Smooth muscle cell (in vitro differentiated cells): Measurements from ENCODE around the gene MTHFD1L. TPM values are rescaled to one million over a fixed set of nuclear protein-coding genes. Genes with fewer than 3 reads are reported as not detected.

Experiments
- DNase-seq: peaks from one replicate; lab custom pipeline; 2025; ENCODE audit not compliant: unreplicated experiment; lab: John Stamatoyannopoulos, UW
- H2AFZ ChIP-seq: fragments of 200-600 bp; sonication (generic); 2 replicates; pipeline ENCODE4 v1.6.0; 2016; ENCODE audit warnings: antibody characterized with exemption, low read depth, mild to moderate bottlenecking
- H3F3A ChIP-seq: fragments of 200-600 bp; sonication (generic); 2 replicates; pipeline ENCODE4 v1.6.0; 2017; ENCODE audit warnings: antibody characterized with exemption, low read depth
- H3K27ac ChIP-seq: fragments of 200-600 bp; sonication (generic); 2 replicates; pipeline ENCODE4 v1.5.1; 2016; ENCODE audit warnings: low read depth, mild to moderate bottlenecking
- H3K27me3 ChIP-seq: fragments of 200-600 bp; sonication (generic); 2 replicates; pipeline ENCODE4 v1.6.1; 2016; ENCODE audit warnings: low read depth, mild to moderate bottlenecking
- H3K36me3 ChIP-seq: fragments of 200-600 bp; sonication (generic); 2 replicates; pipeline ENCODE4 v1.5.1; 2016; ENCODE audit warnings: low read depth
- H3K4me1 ChIP-seq: fragments of 200-600 bp; sonication (generic); 2 replicates; pipeline ENCODE4 v1.5.1; 2016; ENCODE audit warnings: low read depth
- H3K4me2 ChIP-seq: fragments of 200-600 bp; sonication (generic); 2 replicates; pipeline ENCODE4 v1.6.0; 2016; ENCODE audit warnings: mild to moderate bottlenecking
- H3K4me3 ChIP-seq: fragments of 200-600 bp; sonication (generic); 2 replicates; pipeline ENCODE4 v1.5.1; 2016; ENCODE audit warnings: mild to moderate bottlenecking
- H3K79me2 ChIP-seq: fragments of 200-600 bp; sonication (generic); 2 replicates; pipeline ENCODE4 v1.6.0; 2016; ENCODE audit warnings: low read depth, mild to moderate bottlenecking
- H3K9ac ChIP-seq: fragments of 200-600 bp; sonication (generic); 2 replicates; pipeline ENCODE4 v1.6.0; 2016; ENCODE audit warnings: low read depth
- H3K9me3 ChIP-seq: fragments of 200-600 bp; sonication (generic); replicated peaks from 2 replicates; pipeline ENCODE4 v1.5.1; 2016; ENCODE audit warnings: low read depth
- H4K20me1 ChIP-seq: fragments of 200-600 bp; sonication (generic); 2 replicates; pipeline ENCODE4 v1.6.0; 2016; ENCODE audit warnings: low read depth
- CTCF ChIP-seq: fragments of 200-600 bp; sonication (generic); IDR thresholded peaks from 2 replicates; pipeline ENCODE4 v1.5.1; 2017; ENCODE audit warnings: borderline replicate concordance, mild to moderate bottlenecking, antibody characterized with exemption; ENCODE audit not compliant: insufficient read depth, poor library complexity, severe bottlenecking
- WGBS: methylation state at CpG from one replicate; pipeline ENCODE4 v1.1.7; 2016; ENCODE audit warnings: low lambda C conversion rate; 5-methylcytosine and 5-hydroxymethylcytosine counted together
- polyA plus RNA-seq: library from polyadenylated mRNA; unstranded; fragments of >200 nt; fragmentation: Nextera tagmentation; extraction: Ambion mirVana; gene quantifications from 2 replicates; pipeline ENCODE4 v1.2.1, GENCODE V29; 2016
- total RNA-seq: library from RNA; depleted of rRNA; stranded (reverse); fragments of >200 nt; gene quantifications from 2 replicates; pipeline ENCODE4 v1.2.3, GENCODE V29; 2014

MTHFD1L gene
- total and polyA plus RNA-seq, 2 experiments from 2014 or later: 35.9 to 46.2 TPM

GRCh38 chr6:151063352-151063751 is 197.8 kb downstream of the MTHFD1L start:
- 65% methylated on average over 3 of the region's 3 CpGs for WGBS
- H3K4me1 ChIP-seq: no peaks in the 10 kb centered on the region
- H3K36me3 ChIP-seq: no peaks in the 10 kb centered on the region
- H3K27me3 ChIP-seq: no peaks in the 10 kb centered on the region
- no peak overlapping the region for H3K4me2 ChIP-seq
- no peak for TF ChIP-seq CTCF
- no peaks in the 10 kb centered on the region for H4K20me1 ChIP-seq
- no peak overlapping the region for H3K9ac ChIP-seq
- H3K9me3 ChIP-seq: no peaks in the 10 kb centered on the region
- H3F3A ChIP-seq: peaks cover 7% of the 10 kb centered on the region
- no peak overlapping the region for H2AFZ ChIP-seq
- peak overlapping the region; percentile 23 for H3K27ac ChIP-seq
- H3K79me2 ChIP-seq: no peaks in the 10 kb centered on the region
- no peak overlapping the region for H3K4me3 ChIP-seq
- no peak for DNase-seq

GRCh38 chr6:151063842-151064647 is 198.5 kb downstream of the MTHFD1L start:
- WGBS: over 99% methylated on average over 12 of the region's 12 CpGs
- Histone ChIP-seq H3K36me3 (no peaks in the 10 kb centered on the region), H4K20me1 (no peaks in the 10 kb centered on the region), H3K27me3 (no peaks in the 10 kb centered on the region), H3K79me2 (no peaks in the 10 kb centered on the region), H3K4me3 (no peak overlapping the region), H3K4me2 (no peak overlapping the region), H3F3A (peaks cover 4% of the 10 kb centered on the region), H3K9ac (no peak overlapping the region), H3K4me1 (no peaks in the 10 kb centered on the region), H3K27ac (no peak overlapping the region), H2AFZ (no peak overlapping the region), H3K9me3 (no peaks in the 10 kb centered on the region)
- TF ChIP-seq CTCF: no peak
- no peak for DNase-seq

GRCh38 chr6:151065027-151065815 is 199.7 kb downstream of the MTHFD1L start:
- Histone ChIP-seq H3K9ac (no peak overlapping the region), H3K4me1 (no peaks in the 10 kb centered on the region), H3K36me3 (no peaks in the 10 kb centered on the region), H3K4me2 (no peak overlapping the region), H3K4me3 (no peak overlapping the region), H3F3A (peaks cover 4% of the 10 kb centered on the region), H3K79me2 (no peaks in the 10 kb centered on the region), H4K20me1 (no peaks in the 10 kb centered on the region), H2AFZ (no peak overlapping the region), H3K27ac (no peak overlapping the region), H3K9me3 (no peaks in the 10 kb centered on the region), H3K27me3 (no peaks in the 10 kb centered on the region)
- 90% methylated on average over 10 of the region's 10 CpGs for WGBS
- TF ChIP-seq CTCF: no peak
- DNase-seq: no peak
